ENCODE measurements around the gene CISD3.
"Not testable (repeated sequence)": the region's sequence is repeated elsewhere in the genome, so short reads cannot be mapped to it uniquely, and the experiment has no call there.

The CISD3 gene

DNA sequence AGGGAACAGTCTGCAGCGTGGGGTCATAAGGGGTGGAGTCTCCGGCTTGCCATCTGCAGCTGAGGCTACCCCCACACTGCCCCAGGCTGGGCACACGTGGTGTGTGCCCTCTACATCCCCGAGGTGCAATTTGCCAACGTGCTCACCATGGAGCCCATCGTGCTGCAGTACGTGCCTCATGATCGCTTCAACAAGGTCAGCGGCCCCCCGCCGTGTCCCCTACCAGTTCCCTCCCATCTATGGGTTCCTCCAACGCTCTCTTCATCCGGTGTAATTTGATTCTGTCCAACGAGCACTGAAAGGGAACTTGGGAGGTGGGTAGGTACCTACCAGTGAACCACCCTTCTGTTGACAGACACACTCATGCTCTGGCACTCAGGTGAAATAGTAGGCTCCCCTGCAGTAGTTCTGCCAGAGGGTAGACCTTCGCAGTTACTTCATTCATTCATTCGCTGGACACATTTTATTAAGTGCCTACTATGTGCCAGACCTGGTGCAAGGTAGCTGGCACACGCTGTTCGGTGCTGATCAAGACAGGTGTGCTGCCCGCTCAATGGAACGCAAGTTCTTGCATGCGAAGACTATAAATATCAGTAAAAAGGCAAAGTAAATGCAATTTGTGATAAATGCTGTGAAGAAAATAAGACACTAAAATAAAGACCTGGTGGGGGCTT lies 22.3 kb upstream of the CISD3 start:
- DNase-seq, result no peak

GRCh38 chr17:38709104-38709820 lies 20.9 kb upstream of the CISD3 start:
- no peak for DNase-seq

- no peak for DNase-seq
Measured at GRCh38 chr17:38709864-38710603, 20.1 kb upstream of the CISD3 start.

- no peak for DNase-seq
Measured at GRCh38 chr17:38710604-38710962, 19.6 kb upstream of the CISD3 start.

- DNase-seq, result no peak
Measured at GRCh38 chr17:38710985-38711384, 19.2 kb upstream of the CISD3 start.

- no peak for DNase-seq
Measured at GRCh38 chr17:38711792-38712571, 18.2 kb upstream of the CISD3 start.

- no peak for DNase-seq
Measured at GRCh38 chr17:38712593-38712992, 17.5 kb upstream of the CISD3 start.

- DNase-seq, result no peak
Measured at GRCh38 chr17:38713456-38714075, 16.6 kb upstream of the CISD3 start.

DNA sequence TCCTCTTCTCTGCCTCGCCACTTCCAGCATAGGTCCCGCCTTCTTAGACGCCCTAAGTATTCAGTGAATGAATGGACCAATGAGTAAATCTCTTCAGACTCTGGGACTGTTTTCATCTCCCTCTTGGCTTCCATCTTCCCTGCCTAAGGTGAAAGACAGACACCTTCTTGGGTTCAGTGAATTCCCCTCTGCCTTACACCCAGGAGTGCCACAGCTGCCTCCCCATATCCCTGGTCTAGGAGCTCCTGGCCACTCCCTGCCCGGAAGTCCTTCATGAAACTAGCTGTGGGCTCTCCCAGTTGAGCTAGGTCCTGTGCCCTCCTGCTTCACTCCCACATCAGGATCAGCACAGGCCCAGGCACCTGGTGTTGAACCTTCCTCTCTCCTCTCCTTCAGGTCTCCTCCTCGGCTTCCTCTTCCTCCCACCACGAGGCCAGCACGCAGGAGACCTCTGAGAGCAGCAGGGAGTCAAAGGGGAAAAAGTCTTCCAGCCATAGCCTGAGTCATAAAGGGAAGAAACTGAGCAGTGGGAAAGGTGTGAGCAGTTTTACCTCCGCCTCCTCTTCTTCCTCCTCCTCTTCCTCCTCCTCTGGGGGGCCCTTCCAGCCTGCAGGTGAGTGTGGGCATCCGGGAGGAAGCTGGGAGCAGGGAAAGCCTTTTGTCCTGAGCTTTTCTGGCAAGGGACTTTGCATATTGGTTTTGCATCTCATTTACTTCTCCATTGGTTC lies 14.8 kb upstream of the CISD3 start:
- DNase-seq, result no peak

DNA sequence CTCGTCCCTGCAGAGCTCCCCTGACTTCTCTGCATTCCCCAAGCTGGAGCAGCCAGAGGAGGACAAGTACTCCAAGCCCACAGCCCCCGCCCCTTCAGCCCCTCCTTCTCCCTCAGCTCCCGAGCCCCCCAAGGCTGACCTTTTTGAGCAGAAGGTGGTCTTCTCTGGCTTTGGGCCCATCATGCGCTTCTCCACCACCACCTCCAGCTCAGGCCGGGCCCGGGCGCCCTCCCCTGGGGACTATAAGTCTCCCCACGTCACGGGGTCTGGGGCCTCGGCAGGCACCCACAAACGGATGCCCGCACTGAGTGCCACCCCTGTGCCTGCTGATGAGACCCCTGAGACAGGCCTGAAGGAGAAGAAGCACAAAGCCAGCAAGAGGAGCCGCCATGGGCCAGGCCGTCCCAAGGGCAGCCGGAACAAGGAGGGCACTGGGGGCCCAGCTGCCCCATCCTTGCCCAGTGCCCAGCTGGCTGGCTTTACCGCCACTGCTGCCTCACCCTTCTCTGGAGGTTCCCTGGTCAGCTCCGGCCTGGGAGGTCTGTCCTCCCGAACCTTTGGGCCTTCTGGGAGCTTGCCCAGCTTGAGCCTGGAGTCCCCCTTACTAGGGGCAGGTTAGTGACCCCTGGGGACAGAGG lies 13.7 kb upstream of the CISD3 start:
- no peak for DNase-seq

GRCh38 chr17:38717139-38717745 lies 12.9 kb upstream of the CISD3 start:
- no peak for DNase-seq

GRCh38 chr17:38719289-38719942 lies 10.7 kb upstream of the CISD3 start:
- no peak for DNase-seq

DNA sequence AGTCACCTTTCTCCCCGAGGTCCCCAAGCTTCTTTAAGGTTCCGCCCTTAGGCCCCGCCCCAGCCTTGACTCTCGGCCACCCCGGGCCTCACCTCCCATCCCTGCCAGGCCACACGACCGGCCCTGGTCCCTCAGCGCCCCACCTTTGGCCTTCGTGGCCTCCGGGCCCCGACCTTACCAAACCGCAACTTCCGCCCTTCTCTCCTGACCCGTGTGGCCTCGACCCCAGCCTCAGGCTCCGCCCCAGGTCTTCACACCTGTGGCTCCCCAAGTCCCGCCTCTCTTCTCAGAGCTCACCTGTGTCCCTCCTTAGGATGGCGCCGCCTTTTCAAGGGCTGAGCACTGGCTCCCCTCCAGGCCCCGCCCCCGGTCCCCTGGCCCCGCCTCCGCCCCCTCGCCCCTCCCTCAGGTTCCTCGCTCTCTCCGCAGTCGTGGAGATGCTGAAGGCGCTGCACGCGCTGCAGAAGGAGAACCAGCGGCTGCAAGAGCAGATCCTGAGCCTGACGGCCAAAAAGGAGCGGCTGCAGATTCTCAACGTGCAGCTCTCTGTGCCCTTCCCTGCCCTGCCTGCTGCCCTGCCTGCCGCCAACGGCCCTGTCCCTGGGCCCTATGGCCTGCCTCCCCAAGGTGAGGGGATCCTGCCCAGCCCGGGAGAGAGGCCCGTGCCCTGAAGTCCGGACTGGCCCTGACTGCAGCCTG lies 10.0 kb upstream of the CISD3 start:
- no peak for DNase-seq

GRCh38 chr17:38720941-38721340 lies 9.2 kb upstream of the CISD3 start:
- no peak for DNase-seq

DNA sequence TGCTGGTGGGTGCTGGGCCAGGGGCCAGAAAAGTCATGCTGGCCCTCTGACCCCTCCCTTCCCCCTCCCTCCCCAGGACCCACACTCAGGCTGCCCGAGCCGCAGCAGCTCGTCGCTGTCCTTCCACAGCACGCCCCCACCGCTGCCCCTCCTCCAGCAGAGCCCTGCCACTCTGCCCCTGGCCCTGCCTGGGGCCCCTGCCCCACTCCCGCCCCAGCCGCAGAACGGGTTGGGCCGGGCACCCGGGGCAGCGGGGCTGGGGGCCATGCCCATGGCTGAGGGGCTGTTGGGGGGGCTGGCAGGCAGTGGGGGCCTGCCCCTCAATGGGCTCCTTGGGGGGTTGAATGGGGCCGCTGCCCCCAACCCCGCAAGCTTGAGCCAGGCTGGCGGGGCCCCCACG lies 8.3 kb upstream of the CISD3 start:
- DNase-seq, result no peak

- DNase-seq, result no peak
Measured at GRCh38 chr17:38724337-38724988, 5.7 kb upstream of the CISD3 start.

- DNase-seq, result no peak
Measured at GRCh38 chr17:38725066-38725465, 5.1 kb upstream of the CISD3 start.

GRCh38 chr17:38726145-38726544 lies 4.0 kb upstream of the CISD3 start:
- DNase-seq, result not testable (repeated sequence)

DNA sequence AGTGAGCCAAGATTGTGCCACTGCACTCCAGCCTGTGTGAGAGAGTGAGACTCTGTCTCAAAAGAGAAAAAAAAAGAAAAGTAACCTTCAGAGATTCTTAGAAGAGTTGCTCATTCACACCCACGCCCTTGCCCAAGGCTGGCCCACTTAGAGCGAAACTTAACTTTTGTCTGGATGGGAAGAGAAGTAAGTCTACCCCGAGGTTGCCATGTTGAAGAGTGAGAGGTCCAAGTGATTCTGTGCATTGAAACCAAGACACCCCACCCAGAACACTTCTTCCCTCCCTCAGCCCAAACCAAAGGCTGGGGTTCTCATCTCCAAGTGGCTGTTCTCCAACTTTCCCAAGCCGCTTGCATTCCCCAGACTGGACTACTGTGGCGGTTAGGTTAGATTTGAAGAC lies 2.4 kb upstream of the CISD3 start:
- no peak for DNase-seq

Data from fibroblast of skin of abdomen (primary cell).